Measurements from ENCODE around the gene MYO1B. TPM values are rescaled to one million over a fixed set of nuclear protein-coding genes. Genes with fewer than 3 reads are reported as not detected.

Gene MYO1B
- total and polyA plus RNA-seq, 2 of the 4 experiments (the other 2 are of a cell fraction), result 57.2 to 116 TPM

- Histone ChIP-seq H3K9me3 (ENCODE audit: control insufficient read depth, insufficient read depth, low read length) (peaks cover under 1% of the 10 kb centered on the region; the same call in 1 of the 2 replicates), H2AK5ac (ENCODE audit: low read depth, low read length) (no peak overlapping the region), H3K56ac (ENCODE audit: extremely low read depth, insufficient read depth, low read length) (no peak overlapping the region), H4K8ac (ENCODE audit: low read depth in 2 of 2, low read length in 2 of 2) (no peak overlapping the region), H2AFZ (replicated peaks; ENCODE audit: low read length, poor library complexity) (no peak overlapping the region), H2BK120ac (ENCODE audit: low read depth, low read length) (no peak overlapping the region), H3K4me3 (ENCODE audit: insufficient read depth, low read depth, low read length) (no peak overlapping the region), H3K4ac (ENCODE audit: low read depth, low read length) (no peak overlapping the region), H4K5ac (ENCODE audit: low read depth, low read length) (no peak overlapping the region), H4K91ac (ENCODE audit: insufficient read depth, low read depth, low read length) (no peak overlapping the region), H3K18ac (ENCODE audit: low read depth, low read length) (no peak overlapping the region), H2AK9ac (replicated peaks; ENCODE audit: low read depth, low read length, poor library complexity) (no peak overlapping the region), H3K14ac (replicated peaks; ENCODE audit: low read depth, low read length) (no peak overlapping the region), H3K36me3 (ENCODE audit: control insufficient read depth, insufficient read depth, low read length) (peaks cover 32% of the 10 kb centered on the region), H3K79me1 (ENCODE audit: low read depth in 1 of 2, low read length in 2 of 2) (peaks cover 22 to 56% of the 10 kb centered on the region in 2 experiments), H4K20me1 (ENCODE audit: insufficient read depth, low read length) (peaks cover 4% of the 10 kb centered on the region; the same call in 1 of the 2 replicates), H3K4me1 (ENCODE audit: control insufficient read depth, insufficient read depth, low read length) (peaks cover 35% of the 10 kb centered on the region), H3K9me1 (ENCODE audit: insufficient read depth, low read length) (peaks cover 35% of the 10 kb centered on the region), H3K23ac (ENCODE audit: low read depth, low read length) (no peak overlapping the region), H2BK5ac (ENCODE audit: low read depth, low read length, poor library complexity, severe bottlenecking) (peak overlapping the region; percentile 81), H3K27ac (ENCODE audit: insufficient read depth, low read length) (no peak overlapping the region; the same call in 1 of the 2 replicates), H2BK20ac (ENCODE audit: low read depth, low read length) (no peak overlapping the region), H2BK15ac (ENCODE audit: low read depth, low read length) (no peak overlapping the region), H3K4me2 (ENCODE audit: low read depth, low read length) (no peak overlapping the region), H3K27me3 (ENCODE audit: control insufficient read depth, insufficient read depth, low read length) (no peaks in the 10 kb centered on the region), H3K9ac (ENCODE audit: low read depth, low read length) (no peak overlapping the region)
- TF ChIP-seq FOS (IDR thresholded peaks at IDR 0.05; ENCODE audit: low read depth, low read length), result no peak
- no peak for TF ChIP-seq NFE2L2 (IDR thresholded peaks at IDR 0.05; ENCODE audit: low read depth, low read length)
- no peak for TF ChIP-seq POLR2A (IDR thresholded peaks at IDR 0.05; ENCODE audit: low read depth, low read length)
- no peak for TF ChIP-seq SMC3 (IDR thresholded peaks at IDR 0.05; ENCODE audit: low read depth, low read length)
- TF ChIP-seq CTCF (conservative IDR thresholded peaks at IDR 0.05; ENCODE audit: low read depth, low read length), result 0 out of 2 replicates have a peak, but pooled peaks have one; percentile 11
- BruUV-seq (replicated peaks), result no TSS peak
- intact Hi-C loops (cut with micrococcal nuclease), result no loop called here
- ATAC-seq (ENCODE audit: low read depth) (no peak), DNase-seq (no peak)
- dilution Hi-C loops (cut with HindIII; ENCODE audit: low sequenced_read_pairs, unreplicated experiment), result no loop called here
- WGBS, 2 experiments (ENCODE audit: extremely low coverage in 2 of 2, insufficient read length in 1 of 2), result no CpG with 5 or more reads among the region's 2 CpGs
- in situ Hi-C loops (cut with MboI; ENCODE audit: low sequenced_read_pairs), result no loop called here
- ChIA-PET POLR2A (ENCODE audit: unreplicated experiment) (no interaction called here), CTCF (interaction anchor here (0.6 kb wide), 1 partner anchor 17 kb away, joined by 3 read pairs; no protein-coding TSS in a partner anchor)
These were observed 104.8 kb downstream of the MYO1B start for GRCh38 chr2:191349990-191350389.

Measured in IMR-90 (cell line).